ENCODE measurements around the gene PTPRD. TPM values are rescaled to one million over a fixed set of nuclear protein-coding genes. Genes with fewer than 3 reads are reported as not detected.

PTPRD gene
- total RNA-seq, 1 experiment from 2014 or later: 69.6 TPM

GRCh38 chr9:10253341-10253740, 359.5 kb downstream of the PTPRD start:
- TF ChIP-seq USF2 (CRISPR knock-in tag; IDR thresholded peaks at IDR 0.05) (no peak), AFF4 (CRISPR knock-in tag; IDR thresholded peaks at IDR 0.05; ENCODE audit: borderline replicate concordance) (no peak), ZNF423 (CRISPR knock-in tag; IDR thresholded peaks at IDR 0.05) (no peak), ZNF281 (CRISPR knock-in tag; IDR thresholded peaks at IDR 0.05) (no peak), NFATC4 (CRISPR knock-in tag; IDR thresholded peaks at IDR 0.05) (no peak)
- no peak for DNase-seq (ENCODE audit: low spot score)
- Mint-ChIP-seq H3K4me1 (no peaks in the 10 kb centered on the region), H3K4me3 (no peak overlapping the region), H3K36me3 (no peaks in the 10 kb centered on the region), H3K9me3 (no peaks in the 10 kb centered on the region), H3K27ac (no peak overlapping the region), H3K27me3 (ENCODE audit: low read depth) (no peaks in the 10 kb centered on the region)
- POLR2A ChIA-PET: no interaction called here
- CTCF ChIA-PET: no interaction called here
- no peak for ATAC-seq

GRCh38 chr9:10252174-10252573, 360.6 kb downstream of the PTPRD start:
- Mint-ChIP-seq H3K9me3 (no peaks in the 10 kb centered on the region), H3K4me3 (no peak overlapping the region), H3K27me3 (ENCODE audit: low read depth) (no peaks in the 10 kb centered on the region), H3K36me3 (no peaks in the 10 kb centered on the region), H3K4me1 (no peaks in the 10 kb centered on the region), H3K27ac (no peak overlapping the region)
- DNase-seq (ENCODE audit: low spot score) (no peak), ATAC-seq (no peak)
- TF ChIP-seq ZMAT4 (CRISPR knock-in tag; IDR thresholded peaks at IDR 0.05) (no peak), RELA (CRISPR knock-in tag; IDR thresholded peaks at IDR 0.05; ENCODE audit: borderline replicate concordance) (no peak), TEAD1 (CRISPR knock-in tag; IDR thresholded peaks at IDR 0.05) (no peak), PREB (CRISPR knock-in tag; IDR thresholded peaks at IDR 0.05; ENCODE audit: borderline replicate concordance) (no peak), GRHL2 (CRISPR knock-in tag; IDR thresholded peaks at IDR 0.05; ENCODE audit: insufficient replicate concordance, severe bottlenecking) (no peak), ATF1 (CRISPR knock-in tag; IDR thresholded peaks at IDR 0.05) (no peak), USF2 (CRISPR knock-in tag; IDR thresholded peaks at IDR 0.05) (no peak), FOXK1 (CRISPR knock-in tag; IDR thresholded peaks at IDR 0.05) (no peak), GTF2I (CRISPR knock-in tag; conservative IDR thresholded peaks at IDR 0.05) (no peak), CBFB (CRISPR knock-in tag; IDR thresholded peaks at IDR 0.05; ENCODE audit: low read depth) (no peak), ZNF416 (CRISPR knock-in tag; IDR thresholded peaks at IDR 0.05) (no peak), HMGXB4 (CRISPR knock-in tag; IDR thresholded peaks at IDR 0.05) (no peak), ATF2 (CRISPR knock-in tag; IDR thresholded peaks at IDR 0.05; ENCODE audit: borderline replicate concordance, low read depth) (no peak), NFE2L1 (CRISPR knock-in tag; IDR thresholded peaks at IDR 0.05) (no peak), ATF6 (CRISPR knock-in tag; IDR thresholded peaks at IDR 0.05) (no peak)
- POLR2A ChIA-PET: no interaction called here
- CTCF ChIA-PET: no interaction called here
